H1 (cell line): ENCODE data around the gene KLHL9. TPM values are rescaled to one million over a fixed set of nuclear protein-coding genes. Genes with fewer than 3 reads are reported as not detected.

ENCODE experiments used
- RAD21 ChIP-seq, 2 experiments: IDR thresholded peaks in 1 of 2; conservative IDR thresholded peaks in 1 of 2; 2 replicates each; pipeline ENCODE4 v1.6.1; 2011; ENCODE audit warnings: low read depth in 2 of 2, low read length in 2 of 2, improper control_type of control experiment in 1 of 2, inconsistent platforms in 1 of 2, mild to moderate bottlenecking in 1 of 2, moderate library complexity in 1 of 2
- polyA plus RNA-seq, 7 experiments: library from polyadenylated mRNA; depleted of rRNA in 3 of 7; stranded (reverse) in 5 of 7; unstranded in 2 of 7; fragments of >200 nt in 5 of 7; fragments of 200-250 nt in 2 of 7; gene quantifications; 1 replicate in 5 of 7; 2 replicates in 1 of 7; 4 replicates in 1 of 7; pipeline versions ENCODE4 v1.2.1 to v1.2.3, GENCODE V29; 2011 to 2013; ENCODE audit warnings: missing spikeins in 2 of 7, mixed read lengths in 2 of 7
- total RNA-seq: library from RNA; stranded (reverse); fragmentation: NEBNext Ultra II Directional; extraction: Animal tissue kit (Norgen Biotek cat#: 25700); gene quantifications from 2 replicates; pipeline ENCODE4 v1.2.1, GENCODE V29; 2021

Gene KLHL9
- total and polyA plus RNA-seq, 2 of the 8 experiments (the other 6 are each of a cell fraction or from before 2014, with no cell fraction given) = 4.9 to 15.7 TPM

DNA sequence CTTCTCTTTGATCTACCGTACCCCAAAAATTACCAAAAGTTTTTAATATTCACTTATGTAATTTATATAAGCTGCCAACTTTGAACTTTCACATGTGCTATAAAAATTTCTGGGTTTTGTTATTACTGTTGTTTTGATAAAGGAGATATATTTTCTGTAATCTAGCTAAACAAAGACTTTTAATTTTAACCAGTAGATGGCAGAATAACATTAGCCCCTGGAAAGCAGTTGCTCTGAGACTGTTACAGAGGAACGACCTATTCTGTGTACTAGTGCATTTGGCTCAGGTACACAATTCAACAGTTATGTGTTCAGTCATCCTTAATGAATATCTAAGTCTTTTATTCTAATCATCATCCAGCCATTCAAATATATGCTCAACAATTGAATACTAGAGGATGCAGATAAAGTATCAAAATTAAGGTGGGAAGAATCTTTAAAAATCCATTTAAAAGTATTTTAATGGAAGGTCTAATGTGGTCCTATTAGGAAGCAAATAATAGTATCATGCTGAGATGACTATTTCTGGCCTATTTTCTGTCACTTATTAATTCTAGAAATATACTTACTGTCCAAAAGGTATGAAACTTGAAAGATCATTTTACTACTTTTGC is 8.6 kb downstream of the KLHL9 start (continued):
- peak; percentile 84 to 87 for TF ChIP-seq RAD21 (IDR thresholded peaks at IDR 0.05 in 1 of 2, conservative IDR thresholded peaks at IDR 0.05 in 1 of 2; ENCODE audit: low read depth in 2 of 2, low read length in 2 of 2)
